IMR-90 (cell line): ENCODE results near the gene ACVR1B. TPM values are rescaled to one million over a fixed set of nuclear protein-coding genes. Genes with fewer than 3 reads are reported as not detected.

ENCODE experiments used
- ATAC-seq: fragments of 200-7000 bp; cut with Tn5 transposase; 2 replicates; pipeline ENCODE4 v1.9.1; 2020; ENCODE audit warnings: low read depth, mild to moderate bottlenecking, moderate library complexity
- BruUV-seq: library from RNA; stranded (reverse); fragments of 400-500 nt; replicated peaks from 2 replicates; lab custom pipeline; 2021; lab: Mats Ljungman, UMichigan
- CTCF ChIA-PET: fragments of 300-600 bp; formaldehyde crosslinking; extraction: SDS; loops from one replicate; lab custom pipeline; 2021; ENCODE audit warnings: antibody characterized with exemption; lab: Yijun Ruan, JAX
- POLR2A ChIA-PET: fragments of 300-600 bp; sonication (Branson Sonifier 250); formaldehyde crosslinking; loops from one replicate; lab custom pipeline; 2022; ENCODE audit warnings: antibody characterized with exemption; ENCODE audit not compliant: unreplicated experiment; lab: Charles Lee
- DNase-seq: peaks from one replicate; pipeline ENCODE4 v3.0.0; 2013
- H2AFZ ChIP-seq: replicated peaks from 2 replicates; pipeline ENCODE3; 2013; ENCODE audit warnings: low read length, mild to moderate bottlenecking; ENCODE audit not compliant: poor library complexity
- H2AK5ac ChIP-seq: 2 replicates; pipeline ENCODE4 v1.6.1; 2013; ENCODE audit warnings: low read depth, low read length, inconsistent platforms
- H2AK9ac ChIP-seq: replicated peaks from 2 replicates; pipeline ENCODE3; 2013; ENCODE audit warnings: mild to moderate bottlenecking, low read depth, low read length, moderate library complexity; ENCODE audit not compliant: poor library complexity
- H2BK120ac ChIP-seq: 2 replicates; pipeline ENCODE4 v1.6.1; 2013; ENCODE audit warnings: low read depth, low read length, inconsistent platforms
- H2BK15ac ChIP-seq: 3 replicates; pipeline ENCODE4 v1.6.1; 2013; ENCODE audit warnings: low read depth, low read length, inconsistent platforms
- H2BK20ac ChIP-seq: 2 replicates; pipeline ENCODE4 v1.6.1; 2013; ENCODE audit warnings: low read depth, mild to moderate bottlenecking, inconsistent platforms, low read length, moderate library complexity
- H2BK5ac ChIP-seq: 2 replicates; pipeline ENCODE4 v1.6.1; 2013; ENCODE audit warnings: mild to moderate bottlenecking, low read depth, low read length, inconsistent platforms; ENCODE audit not compliant: poor library complexity, severe bottlenecking
- H3K14ac ChIP-seq: replicated peaks from 2 replicates; pipeline ENCODE4 v1.6.1; 2013; ENCODE audit warnings: low read depth, low read length, inconsistent platforms
- H3K18ac ChIP-seq: 2 replicates; pipeline ENCODE4 v1.6.1; 2013; ENCODE audit warnings: low read depth, low read length, control low read depth
- H3K23ac ChIP-seq: 2 replicates; pipeline ENCODE4 v1.6.1; 2013; ENCODE audit warnings: low read depth, low read length, inconsistent platforms
- H3K27ac ChIP-seq: 2 replicates; pipeline ENCODE4 v1.5.1; 2013; ENCODE audit warnings: mild to moderate bottlenecking, control low read depth, low read length; ENCODE audit not compliant: insufficient read depth
- H3K27me3 ChIP-seq: 2 replicates; pipeline ENCODE4 v1.6.1; 2013; ENCODE audit warnings: low read length; ENCODE audit not compliant: control insufficient read depth, insufficient read depth
- H3K36me3 ChIP-seq: 2 replicates; pipeline ENCODE4 v1.6.1; 2013; ENCODE audit warnings: low read length, mixed read lengths; ENCODE audit not compliant: control insufficient read depth, insufficient read depth
- H3K4ac ChIP-seq: 2 replicates; pipeline ENCODE4 v1.6.1; 2013; ENCODE audit warnings: low read depth, low read length, inconsistent platforms
- H3K4me1 ChIP-seq: 2 replicates; pipeline ENCODE4 v1.6.1; 2013; ENCODE audit warnings: low read length, mixed read lengths; ENCODE audit not compliant: control insufficient read depth, insufficient read depth
- H3K4me2 ChIP-seq: 2 replicates; pipeline ENCODE4 v1.6.1; 2013; ENCODE audit warnings: low read depth, mild to moderate bottlenecking, control low read depth, low read length, moderate library complexity
- H3K4me3 ChIP-seq: 2 replicates; pipeline ENCODE4 v1.5.1; 2013; ENCODE audit warnings: low read depth, mild to moderate bottlenecking, control low read depth, low read length, moderate library complexity; ENCODE audit not compliant: insufficient read depth
- H3K56ac ChIP-seq: 2 replicates; pipeline ENCODE4 v1.6.1; 2013; ENCODE audit warnings: low read length, inconsistent platforms; ENCODE audit not compliant: insufficient read depth; ENCODE audit errors: extremely low read depth
- H3K79me1 ChIP-seq, 2 experiments: 2 replicates each; pipeline ENCODE4 v1.6.1; 2013; ENCODE audit warnings: low read length in 2 of 2, inconsistent platforms in 1 of 2, low read depth in 1 of 2
- H3K9ac ChIP-seq: 2 replicates; pipeline ENCODE4 v1.6.1; 2013; ENCODE audit warnings: low read depth, low read length, control low read depth
- H3K9me1 ChIP-seq: 2 replicates; pipeline ENCODE4 v1.6.1; 2013; ENCODE audit warnings: low read length, inconsistent platforms; ENCODE audit not compliant: insufficient read depth
- H3K9me3 ChIP-seq: 2 replicates; pipeline ENCODE4 v1.6.1; 2013; ENCODE audit warnings: low read length; ENCODE audit not compliant: control insufficient read depth, insufficient read depth
- H4K20me1 ChIP-seq: 2 replicates; pipeline ENCODE4 v1.6.1; 2013; ENCODE audit warnings: low read length, inconsistent platforms; ENCODE audit not compliant: insufficient read depth
- H4K5ac ChIP-seq: 2 replicates; pipeline ENCODE4 v1.6.1; 2013; ENCODE audit warnings: mild to moderate bottlenecking, low read depth, low read length, control low read depth
- H4K8ac ChIP-seq, 2 experiments: 2 replicates each; pipeline ENCODE4 v1.6.1; 2013; ENCODE audit warnings: low read depth in 2 of 2, low read length in 2 of 2, control low read depth in 1 of 2, inconsistent platforms in 1 of 2
- H4K91ac ChIP-seq: 2 replicates; pipeline ENCODE4 v1.6.1; 2013; ENCODE audit warnings: low read depth, low read length, inconsistent platforms; ENCODE audit not compliant: insufficient read depth
- CHD1 ChIP-seq: IDR thresholded peaks from 2 replicates; pipeline ENCODE4 v1.6.1; 2012; ENCODE audit warnings: low read depth, low read length, improper control_type of control experiment
- CTCF ChIP-seq: conservative IDR thresholded peaks from 2 replicates; pipeline ENCODE4 v1.5.1; 2012; ENCODE audit warnings: mild to moderate bottlenecking, low read depth, low read length, improper control_type of control experiment
- ELK1 ChIP-seq: fragments of 150-350 bp; IDR thresholded peaks from 2 replicates; pipeline ENCODE4 v1.6.1; 2016; ENCODE audit warnings: low read depth, mild to moderate bottlenecking, low read length, moderate library complexity, borderline replicate concordance
- MAFK ChIP-seq: IDR thresholded peaks from 2 replicates; pipeline ENCODE4 v1.6.1; 2012; ENCODE audit warnings: low read depth, low read length, improper control_type of control experiment
- RCOR1 ChIP-seq: IDR thresholded peaks from 2 replicates; pipeline ENCODE4 v1.6.1; 2012; ENCODE audit warnings: mild to moderate bottlenecking, low read length, improper control_type of control experiment; ENCODE audit not compliant: insufficient replicate concordance
- WGBS, 2 experiments: methylation state at CpG; one replicate each; pipeline versions ENCODE4 v1.1.5 to v1.1.7; 2013; ENCODE audit warnings: missing lambda C conversion rate in 2 of 2; ENCODE audit not compliant: insufficient read length in 1 of 2; ENCODE audit errors: extremely low coverage in 2 of 2; 5-methylcytosine and 5-hydroxymethylcytosine counted together
- dilution Hi-C: fragments of 300-500 bp; cut with HindIII; formaldehyde crosslinking; loops from one replicate; pipeline ENCODE4 v1.14.3; 2018; ENCODE audit warnings: low sequenced_read_pairs; ENCODE audit not compliant: unreplicated experiment
- in situ Hi-C: fragments of 300-500 bp; cut with MboI; formaldehyde crosslinking; loops from 3 replicates; pipeline ENCODE4 v1.14.3; 2019; ENCODE audit warnings: low sequenced_read_pairs, inconsistent platforms, mixed read lengths
- intact Hi-C: fragments of 100-400 bp; cut with micrococcal nuclease; formaldehyde crosslinking; loops from 2 replicates; pipeline ENCODE4 v1.10.0; 2022
- polyA plus RNA-seq, 3 experiments: library from polyadenylated mRNA; depleted of rRNA; stranded (reverse); fragments of >200 nt; gene quantifications; 2 replicates each; pipeline ENCODE4 v1.2.3, GENCODE V29; 2012; ENCODE audit warnings: low replicate concordance in 1 of 3
- total RNA-seq: library from RNA; depleted of rRNA; stranded (reverse); fragments of >200 nt; gene quantifications from 2 replicates; pipeline ENCODE4 v1.2.3, GENCODE V29; 2012

The ACVR1B gene
- total and polyA plus RNA-seq, 2 of the 4 experiments (the other 2 are of a cell fraction) = 5.7 to 13.6 TPM

GRCh38 chr12:51992246-51992645 is 40.7 kb downstream of the ACVR1B start:
- no peak overlapping the region for H3K4ac ChIP-seq
- dilution Hi-C loops (no loop called here), in situ Hi-C loops (no loop called here), intact Hi-C loops (no loop called here)
- POLR2A ChIA-PET = no interaction called here
- H3K27me3 ChIP-seq = no peaks in the 10 kb centered on the region
- no peak overlapping the region for H2BK5ac ChIP-seq
- H2BK120ac ChIP-seq = no peak overlapping the region
- no peaks in the 10 kb centered on the region for H4K20me1 ChIP-seq
- H3K9ac ChIP-seq = no peak overlapping the region
- no peaks in the 10 kb centered on the region for H3K9me3 ChIP-seq
- H3K79me1 ChIP-seq = peaks cover 5 to 16% of the 10 kb centered on the region in 2 experiments; a peak in 3 of 4 replicates
- H4K5ac ChIP-seq = no peak overlapping the region
- ATAC-seq (no peak), DNase-seq (no peak)
- H3K9me1 ChIP-seq = peaks cover 9% of the 10 kb centered on the region
- H3K56ac ChIP-seq = no peak overlapping the region
- H2BK20ac ChIP-seq = no peak overlapping the region
- BruUV-seq = no TSS peak
- CTCF ChIA-PET = interaction anchor here (0.7 to 2.9 kb wide), 5 partner anchors 11 to 34 kb away, joined by 3 to 23 read pairs (median 4); no protein-coding TSS in a partner anchor
- no peak overlapping the region for H3K18ac ChIP-seq
- H3K23ac ChIP-seq = no peak overlapping the region
- H3K4me3 ChIP-seq = no peak overlapping the region
- peaks cover 27% of the 10 kb centered on the region for H3K36me3 ChIP-seq
- no peak overlapping the region for H3K27ac ChIP-seq
- TF ChIP-seq RCOR1 (no peak), CHD1 (no peak), ELK1 (no peak), CTCF (no peak), MAFK (no peak)
- no peak overlapping the region for H3K14ac ChIP-seq
- no peak overlapping the region for H2AK9ac ChIP-seq
- H4K91ac ChIP-seq = no peak overlapping the region
- H4K8ac ChIP-seq = no peak overlapping the region
- H2AK5ac ChIP-seq = no peak overlapping the region
- peaks cover 9% of the 10 kb centered on the region for H3K4me1 ChIP-seq
- no peak overlapping the region for H2AFZ ChIP-seq
- no peak overlapping the region for H3K4me2 ChIP-seq
- no peak overlapping the region for H2BK15ac ChIP-seq
- WGBS, 2 experiments = 80% methylated on average over 2 of the region's 5 CpGs; no CpG with 5 or more reads in 1 of the 2 experiments
